Gastroesophageal sphincter (tissue), 4 donors: ENCODE data around the gene FAXC. TPM values are rescaled to one million over a fixed set of nuclear protein-coding genes. Genes with fewer than 3 reads are reported as not detected.

Experiments
- ATAC-seq: fragments of 150-250 bp; one replicate; pipeline ENCODE4 v1.9.1; 2016; ENCODE audit warnings: mild to moderate bottlenecking, moderate library complexity
- H3K27ac ChIP-seq, 4 donors: fragments of 200-600 bp; sonication (generic) in 3 of 4; 1 replicate in 3 of 4; 2 replicates in 1 of 4; pipeline ENCODE4 v1.5.1; 2016 to 2019
- H3K27me3 ChIP-seq: fragments of 200-600 bp; sonication (generic); one replicate; pipeline ENCODE4 v1.5.1; 2019
- H3K36me3 ChIP-seq, 2 donors: fragments of 200-600 bp; sonication (generic); one replicate each; pipeline ENCODE4 v1.5.1; 2019; ENCODE audit warnings: control low read depth in 1 of 2
- H3K4me1 ChIP-seq, 3 donors: fragments of 200-600 bp; sonication (generic); 1 replicate in 2 of 3; 2 replicates in 1 of 3; pipeline ENCODE4 v1.5.1; 2016 to 2019; ENCODE audit warnings: control low read depth in 2 of 3
- H3K4me3 ChIP-seq, 2 donors: fragments of 200-600 bp; sonication (generic); one replicate each; pipeline ENCODE4 v1.5.1; 2019; ENCODE audit warnings: mild to moderate bottlenecking in 1 of 2, moderate library complexity in 1 of 2
- H3K9me3 ChIP-seq, 3 donors: fragments of 200-600 bp; sonication (generic); one replicate each; pipeline ENCODE4 v1.5.1; 2017 to 2019; ENCODE audit warnings: control low read depth in 2 of 3
- EP300 ChIP-seq: sonication (generic); formaldehyde crosslinking; IDR thresholded peaks from one replicate; pipeline ENCODE4 v1.6.1; 2017; ENCODE audit warnings: antibody characterized with exemption, mild to moderate bottlenecking
- POLR2A ChIP-seq, 2 donors: fragments of 450-650 bp; IDR thresholded peaks; one replicate each; pipeline ENCODE4 v1.6.1; 2017; ENCODE audit warnings: antibody characterized with exemption in 2 of 2, mild to moderate bottlenecking in 2 of 2, moderate library complexity in 1 of 2
- POLR2AphosphoS5 ChIP-seq: sonication (generic); formaldehyde crosslinking; IDR thresholded peaks from one replicate; pipeline ENCODE4 v1.6.1; 2017; ENCODE audit warnings: antibody characterized with exemption
- WGBS, 2 donors: methylation state at CpG; one replicate each; pipeline ENCODE4 v1.1.5; 2018; ENCODE audit warnings: low coverage in 1 of 2; 5-methylcytosine and 5-hydroxymethylcytosine counted together
- total RNA-seq, 4 donors: library from RNA; depleted of rRNA; stranded (reverse); fragments of >200 nt; gene quantifications; one replicate each; pipeline ENCODE4 v1.1.0, GENCODE V29; 2016
- TF ChIP-seq, protein P1 (sequence below), 4 experiments: fragments of 200-600 bp in 2 of 4; fragments of 450-650 bp in 2 of 4; sonication (generic) in 1 of 4; IDR thresholded peaks; one replicate each; pipeline ENCODE4 v1.5.1; 2017 to 2019; ENCODE audit warnings: antibody characterized with exemption in 4 of 4, mild to moderate bottlenecking in 2 of 4, moderate library complexity in 2 of 4

FAXC gene
- total RNA-seq, 4 donors from 2014 or later, result 18.4 to 48.4 (median 22.6) TPM

DNA sequence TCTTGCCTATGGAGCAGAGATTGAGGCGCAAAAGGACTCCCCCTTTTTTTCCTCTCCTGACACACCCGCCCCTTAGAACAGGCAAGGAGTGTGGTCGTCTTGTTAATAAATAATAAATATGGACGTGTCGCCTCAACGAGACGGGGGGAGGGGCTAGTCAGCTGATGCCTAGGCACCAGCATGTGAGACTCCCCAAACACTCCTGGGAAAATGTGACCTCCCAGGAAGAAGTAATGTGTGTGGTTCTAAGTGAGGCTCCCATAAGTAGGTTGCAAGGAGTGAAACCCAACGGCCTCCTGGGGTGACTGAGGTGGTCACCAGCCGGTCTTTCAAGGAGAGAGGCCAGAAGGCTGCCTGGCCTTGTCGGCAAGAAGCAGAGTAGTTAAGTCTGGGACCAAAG, 1.1 kb upstream of the FAXC start:
- Histone ChIP-seq H3K9me3 (no peaks in the 10 kb centered on the region), H3K27ac (peak overlapping the region in 3 of 4 donors; percentile 92 to 97 (median 96)), H3K4me3 (peak overlapping the region in 1 of 2 donors; percentile 88), H3K36me3 (no peaks in the 10 kb centered on the region), H3K27me3 (peaks cover 15% of the 10 kb centered on the region), H3K4me1 (peaks cover 0 to 42% (median 0%) of the 10 kb centered on the region in 3 donors)
- no peak for ATAC-seq
- no peak for TF ChIP-seq EP300
- no peak for TF ChIP-seq POLR2A (IDR thresholded peaks at IDR 0.05)
- TF ChIP-seq, protein P1, sequence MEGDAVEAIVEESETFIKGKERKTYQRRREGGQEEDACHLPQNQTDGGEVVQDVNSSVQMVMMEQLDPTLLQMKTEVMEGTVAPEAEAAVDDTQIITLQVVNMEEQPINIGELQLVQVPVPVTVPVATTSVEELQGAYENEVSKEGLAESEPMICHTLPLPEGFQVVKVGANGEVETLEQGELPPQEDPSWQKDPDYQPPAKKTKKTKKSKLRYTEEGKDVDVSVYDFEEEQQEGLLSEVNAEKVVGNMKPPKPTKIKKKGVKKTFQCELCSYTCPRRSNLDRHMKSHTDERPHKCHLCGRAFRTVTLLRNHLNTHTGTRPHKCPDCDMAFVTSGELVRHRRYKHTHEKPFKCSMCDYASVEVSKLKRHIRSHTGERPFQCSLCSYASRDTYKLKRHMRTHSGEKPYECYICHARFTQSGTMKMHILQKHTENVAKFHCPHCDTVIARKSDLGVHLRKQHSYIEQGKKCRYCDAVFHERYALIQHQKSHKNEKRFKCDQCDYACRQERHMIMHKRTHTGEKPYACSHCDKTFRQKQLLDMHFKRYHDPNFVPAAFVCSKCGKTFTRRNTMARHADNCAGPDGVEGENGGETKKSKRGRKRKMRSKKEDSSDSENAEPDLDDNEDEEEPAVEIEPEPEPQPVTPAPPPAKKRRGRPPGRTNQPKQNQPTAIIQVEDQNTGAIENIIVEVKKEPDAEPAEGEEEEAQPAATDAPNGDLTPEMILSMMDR (IDR thresholded peaks at IDR 0.05), result no peak
- TF ChIP-seq POLR2AphosphoS5, result no peak
- WGBS, 2 donors, result 24 to 29% methylated on average over 3 to 10 of the region's 10 CpGs

DNA sequence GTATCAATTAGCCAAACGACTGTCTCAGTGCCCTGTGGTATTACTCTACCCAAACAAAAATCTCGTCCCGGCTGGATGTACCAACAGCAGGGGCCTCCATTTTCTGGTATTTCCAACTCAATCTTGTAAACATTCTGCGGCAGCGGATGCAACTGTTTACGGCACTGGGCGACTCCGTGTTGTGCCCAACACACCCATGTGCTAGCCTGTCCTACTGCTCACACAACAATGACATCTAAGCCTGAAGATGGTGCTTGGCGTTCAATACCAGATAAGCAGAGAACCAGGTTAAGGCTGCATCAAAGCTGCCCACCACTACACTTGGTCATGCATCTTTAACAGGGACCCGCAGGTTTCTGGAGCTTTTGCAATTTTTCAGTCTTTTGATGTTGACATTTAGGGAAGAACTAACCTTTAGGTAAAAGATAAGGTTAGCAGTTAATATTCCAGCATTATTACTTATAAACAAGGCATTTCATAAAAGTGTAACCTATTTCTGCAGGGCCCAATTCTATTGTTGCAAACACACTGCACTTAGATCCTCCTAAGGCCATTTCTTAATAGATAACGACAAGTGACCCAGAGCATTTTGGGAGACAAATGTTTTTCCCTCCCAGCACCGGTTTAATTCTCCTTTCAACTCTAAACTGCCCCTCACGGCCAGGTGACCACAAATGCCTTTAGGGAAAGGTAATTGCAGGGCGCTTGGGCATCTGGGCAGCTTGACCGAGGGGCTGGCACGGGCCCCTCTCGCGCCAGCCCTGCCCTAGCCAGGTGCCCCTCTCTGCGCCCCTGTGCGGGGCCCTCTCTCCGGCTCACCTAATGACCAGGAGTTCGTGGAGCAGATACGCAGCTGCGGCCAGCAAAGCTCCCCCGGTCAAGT, 945 bp downstream of the FAXC start:
- H3K27me3 ChIP-seq, result peaks cover 6% of the 10 kb centered on the region
- ATAC-seq, result no peak
- no peaks in the 10 kb centered on the region for H3K36me3 ChIP-seq
- TF ChIP-seq POLR2A (IDR thresholded peaks at IDR 0.05) (no peak), POLR2AphosphoS5 (no peak), EP300 (no peak)
- TF ChIP-seq, protein P1 (IDR thresholded peaks at IDR 0.05), result no peak
- peak overlapping the region; percentile 88 to 93 for H3K4me3 ChIP-seq
- H3K27ac ChIP-seq, result peak overlapping the region; percentile 13 to 97 (median 94)
- peaks cover 0 to 57% (median 0%) of the 10 kb centered on the region in 3 donors for H3K4me1 ChIP-seq
- 6 to 29% methylated on average over 9 of the region's 25 CpGs for WGBS, 2 donors
- no peaks in the 10 kb centered on the region for H3K9me3 ChIP-seq

DNA sequence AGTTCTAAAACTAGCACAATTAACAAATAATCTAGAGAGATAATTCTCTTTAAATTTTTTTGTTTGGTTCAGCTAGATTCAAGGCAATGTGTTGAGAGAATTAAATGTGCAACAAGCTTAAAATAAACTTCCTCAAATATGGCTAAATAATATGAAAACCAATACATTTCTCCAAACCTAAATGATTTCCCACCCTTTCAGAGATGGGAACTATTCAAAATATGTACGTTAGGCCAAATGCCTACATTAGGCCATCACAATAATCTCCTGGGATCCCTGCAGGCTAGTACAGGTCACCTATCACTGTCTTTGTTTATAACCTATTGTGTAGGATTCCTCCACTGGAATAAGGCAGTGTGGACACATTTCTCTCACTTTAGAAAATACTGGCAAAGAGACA, 1.7 kb downstream of the FAXC start:
- ATAC-seq, result no peak
- H3K27me3 ChIP-seq, result peaks cover 6% of the 10 kb centered on the region
- H3K27ac ChIP-seq, result peak overlapping the region; percentile 13 to 97 (median 94)
- 27 to 36% methylated on average over 1 of the region's 1 CpG for WGBS, 2 donors
- H3K4me3 ChIP-seq, result peak overlapping the region; percentile 88 to 93
- H3K9me3 ChIP-seq, result no peaks in the 10 kb centered on the region
- no peaks in the 10 kb centered on the region for H3K36me3 ChIP-seq
- TF ChIP-seq POLR2A (IDR thresholded peaks at IDR 0.05) (no peak), POLR2AphosphoS5 (no peak), EP300 (no peak)
- TF ChIP-seq, protein P1 (IDR thresholded peaks at IDR 0.05), result no peak
- H3K4me1 ChIP-seq, result peaks cover 0 to 57% (median 0%) of the 10 kb centered on the region in 3 donors

DNA sequence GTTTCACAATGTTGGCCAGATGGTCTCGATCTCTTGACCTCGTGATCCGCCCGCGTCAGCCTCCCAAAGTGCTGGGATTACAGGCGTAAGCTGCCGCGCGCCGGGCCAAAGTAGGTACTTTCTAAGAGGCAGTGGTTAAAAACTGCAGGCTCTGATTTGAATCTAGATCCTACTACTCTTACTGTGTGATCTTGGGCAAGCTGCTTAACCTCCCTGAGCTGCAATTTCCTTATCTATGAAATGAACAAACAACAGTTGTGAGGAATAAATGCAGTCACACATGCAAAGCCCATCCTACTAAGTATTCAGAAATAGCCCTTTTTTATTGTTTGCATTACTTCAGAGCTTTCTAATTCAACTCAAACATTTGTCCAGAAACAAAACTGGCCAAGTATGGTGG, 2.9 kb downstream of the FAXC start:
- peaks cover 6% of the 10 kb centered on the region for H3K27me3 ChIP-seq
- TF ChIP-seq POLR2A (IDR thresholded peaks at IDR 0.05) (no peak), POLR2AphosphoS5 (no peak), EP300 (no peak)
- TF ChIP-seq, protein P1 (IDR thresholded peaks at IDR 0.05), result no peak
- no peak overlapping the region for H3K4me3 ChIP-seq
- peak overlapping the region in 3 of 4 donors; percentile 92 to 97 (median 96) for H3K27ac ChIP-seq
- no peaks in the 10 kb centered on the region for H3K9me3 ChIP-seq
- no peaks in the 10 kb centered on the region for H3K36me3 ChIP-seq
- WGBS, 2 donors, result no CpG with 5 or more reads among the region's 10 CpGs
- peaks cover 0 to 57% (median 0%) of the 10 kb centered on the region in 3 donors for H3K4me1 ChIP-seq
- no peak for ATAC-seq
